Ishikawa (cell line): Measurements from ENCODE around the gene SRRM3.

Experiments used
- CEBPB ChIP-seq: IDR thresholded peaks from 2 replicates; pipeline ENCODE4 v1.6.1; 2012
- EP300 ChIP-seq: IDR thresholded peaks from 2 replicates; pipeline ENCODE4 v1.6.1; 2012; ENCODE audit warnings: borderline replicate concordance
- MAX ChIP-seq: IDR thresholded peaks from 2 replicates; pipeline ENCODE4 v1.6.1; 2012
- REST ChIP-seq: IDR thresholded peaks from 2 replicates; pipeline ENCODE4 v1.6.1; 2012; ENCODE audit warnings: low read depth, mild to moderate bottlenecking
- TAF1 ChIP-seq: IDR thresholded peaks from 2 replicates; pipeline ENCODE4 v1.6.1; 2012; ENCODE audit warnings: low read depth, mild to moderate bottlenecking
- TCF12 ChIP-seq: IDR thresholded peaks from 2 replicates; pipeline ENCODE4 v1.6.1; 2012; ENCODE audit warnings: low read depth
- TEAD4 ChIP-seq: IDR thresholded peaks from 2 replicates; pipeline ENCODE4 v1.6.1; 2012
- YY1 ChIP-seq: IDR thresholded peaks from 2 replicates; pipeline ENCODE4 v1.6.1; 2012; ENCODE audit warnings: low read depth
- ZBTB7A ChIP-seq: IDR thresholded peaks from 2 replicates; pipeline ENCODE4 v1.6.1; 2012; ENCODE audit warnings: low read depth

DNA sequence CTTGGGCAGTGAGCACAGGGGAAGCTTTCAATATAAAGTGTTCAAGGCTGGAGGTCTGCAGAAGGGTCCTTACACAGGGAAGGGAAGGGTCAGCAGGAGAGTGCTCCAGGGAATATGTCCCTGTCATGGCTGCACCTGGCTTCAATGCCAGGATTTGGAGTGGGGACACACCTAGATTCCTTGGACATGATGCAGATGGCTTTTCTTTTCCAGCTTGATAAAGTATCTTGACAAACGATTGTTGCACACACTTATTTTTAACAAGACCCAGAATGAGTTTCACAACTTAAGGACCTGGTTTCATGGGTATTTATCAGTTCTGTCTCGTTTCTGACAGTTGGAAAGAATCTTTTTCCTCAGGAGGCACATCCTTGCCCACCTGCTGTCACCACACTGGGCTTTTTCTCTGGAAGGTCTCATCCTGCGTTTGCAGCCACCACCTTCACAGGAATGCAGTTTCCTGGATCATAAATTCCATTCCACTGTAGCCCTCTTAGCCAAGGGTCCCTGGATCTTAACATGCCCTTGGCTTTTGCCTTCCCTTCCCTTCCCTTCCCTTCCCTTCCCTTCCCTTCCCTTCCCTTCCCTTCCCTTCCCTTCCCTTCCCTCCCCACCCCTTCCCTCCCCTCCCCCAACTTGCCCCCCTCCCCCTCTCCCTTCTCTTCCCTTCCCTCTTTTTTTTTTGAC is 21.7 kb downstream of the SRRM3 start:
- TF ChIP-seq TAF1 (no peak), EP300 (no peak), REST (no peak), ZBTB7A (no peak), TCF12 (no peak), MAX (no peak), CEBPB (no peak), YY1 (no peak), TEAD4 (no peak)
